Cardiac fibroblast (primary cell): ENCODE data around the gene C16orf90.

Experiments used
- DNase-seq, 2 donors: peaks; one replicate each; pipeline versions ENCODE4 v3.0.0 to v3.0.0-alpha.2; 2010; ENCODE audit warnings: low read depth in 2 of 2
- H3K4me3 ChIP-seq, 2 donors: replicated peaks in 1 of 2; 1 replicate in 1 of 2; 2 replicates in 1 of 2; pipeline ENCODE4 v1.5.1; 2011; ENCODE audit warnings: low read depth in 2 of 2, low read length in 2 of 2, mild to moderate bottlenecking in 2 of 2, moderate library complexity in 1 of 2
- CTCF ChIP-seq: IDR thresholded peaks from one replicate; pipeline ENCODE4 v1.5.1; 2011; ENCODE audit warnings: low read depth, mild to moderate bottlenecking, low read length, inconsistent platforms

C16orf90 gene, protein sequence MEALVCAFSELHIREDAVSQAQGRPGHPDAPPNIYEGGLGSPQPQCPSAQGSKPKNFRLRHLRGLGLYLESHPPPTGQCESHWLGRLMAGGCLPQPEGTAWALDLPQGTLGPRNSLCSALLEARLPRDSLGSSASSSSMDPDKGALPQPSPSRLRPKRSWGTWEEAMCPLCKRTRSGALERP

GRCh38 chr16:3495176-3495575 is at the start of gene C16orf90:
C16orf90 (minus strand) TSS chr16:3495489; CDS start chr16:3495421, 68 bp downstream.
- H3K4me3 ChIP-seq = no peak within 1 kb of the TSS
- TF ChIP-seq CTCF = no peak
- DNase-seq = no peak

GRCh38 chr16:3542601-3543373 is 47.5 kb upstream of the C16orf90 start:
- peak in 1 of 2 donors; percentile 8 for DNase-seq
- TF ChIP-seq CTCF = no peak
- H3K4me3 ChIP-seq = no peak overlapping the region

- no peak for TF ChIP-seq CTCF
- H3K4me3 ChIP-seq = no peak overlapping the region
- no peak for DNase-seq
These were observed 46.4 kb upstream of the C16orf90 start for GRCh38 chr16:3541527-3542155.

GRCh38 chr16:3538222-3538621 is 42.9 kb upstream of the C16orf90 start:
- no peak for DNase-seq
- TF ChIP-seq CTCF = no peak
- no peak overlapping the region for H3K4me3 ChIP-seq

- DNase-seq = no peak
- no peak overlapping the region for H3K4me3 ChIP-seq
- no peak for TF ChIP-seq CTCF
These were observed 41.6 kb upstream of the C16orf90 start for GRCh38 chr16:3536851-3537250.

- peak; percentile 47 to 64 for DNase-seq
- no peak for TF ChIP-seq CTCF
- H3K4me3 ChIP-seq = no peak overlapping the region
These were observed 41.0 kb upstream of the C16orf90 start for GRCh38 chr16:3536271-3536731.
